OCI-LY7 (cell line): ENCODE results near the gene C16orf95.

Source experiments
- CTCF ChIP-seq: fragments of 200-600 bp; sonication (generic); conservative IDR thresholded peaks from 2 replicates; pipeline ENCODE4 v1.5.1; 2014; ENCODE audit warnings: mild to moderate bottlenecking, antibody characterized with exemption, low read length, moderate library complexity, mixed read lengths
- EZH2phosphoT487 ChIP-seq: fragments of 200-600 bp; sonication (generic); IDR thresholded peaks from 2 replicates; pipeline ENCODE4 v1.6.1; 2018; ENCODE audit warnings: low read depth, borderline replicate concordance, mild to moderate bottlenecking, mixed run types, antibody characterized with exemption, low read length, moderate library complexity, mixed read lengths

DNA sequence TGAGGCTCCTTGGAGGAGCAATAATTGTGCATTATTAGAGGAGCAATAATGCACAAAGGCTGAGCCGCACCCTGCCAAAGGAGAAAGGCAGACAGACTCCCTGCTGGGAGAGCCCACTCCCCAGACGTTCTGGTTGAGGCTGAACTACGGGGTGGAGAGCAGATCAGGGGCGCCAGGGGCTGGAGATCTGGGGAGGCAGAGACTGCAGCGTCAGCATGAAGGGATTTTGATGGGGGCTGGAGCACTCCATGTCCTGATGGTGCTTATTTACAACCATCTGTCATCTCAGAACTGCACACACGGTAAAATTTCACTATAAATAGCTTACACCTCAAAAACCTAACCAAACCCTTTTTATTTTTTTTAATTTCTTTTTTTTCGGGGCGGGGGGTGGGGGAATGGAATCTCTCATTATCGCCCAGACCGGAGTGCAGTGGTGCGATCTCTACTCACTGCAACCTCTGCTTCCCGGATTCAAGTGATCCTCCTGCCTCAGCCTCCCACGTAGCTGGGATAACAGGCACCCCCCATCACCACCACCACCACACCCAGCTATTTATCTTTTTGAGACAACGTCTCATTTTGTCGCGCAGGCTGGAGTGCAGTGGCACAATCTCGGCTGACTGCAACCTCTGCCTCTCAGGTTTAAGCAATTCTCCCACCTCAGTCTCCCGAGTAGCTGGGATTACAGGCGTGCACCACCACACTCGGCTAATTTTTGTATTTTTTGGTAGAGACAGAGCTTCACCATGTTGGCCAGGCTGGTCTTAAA, 4.3 kb upstream of the C16orf95 start:
- TF ChIP-seq CTCF (no peak), EZH2phosphoT487 (no peak)
